H1 (cell line): ENCODE measurements around the gene PARD6A. TPM values are rescaled to one million over a fixed set of nuclear protein-coding genes. Genes with fewer than 3 reads are reported as not detected.

Source experiments
- ATF2 ChIP-seq: IDR thresholded peaks from 2 replicates; pipeline ENCODE4 v1.6.1; 2012; ENCODE audit warnings: low read length, inconsistent platforms
- BRCA1 ChIP-seq: IDR thresholded peaks from 2 replicates; pipeline ENCODE4 v1.6.1; 2012; ENCODE audit warnings: low read depth, low read length, improper control_type of control experiment
- CHD2 ChIP-seq: IDR thresholded peaks from 2 replicates; pipeline ENCODE4 v1.6.1; 2012; ENCODE audit warnings: low read length, improper control_type of control experiment
- CREB1 ChIP-seq: IDR thresholded peaks from 2 replicates; pipeline ENCODE4 v1.6.1; 2012; ENCODE audit warnings: inconsistent platforms
- E2F6 ChIP-seq: IDR thresholded peaks from 2 replicates; pipeline ENCODE4 v1.6.1; 2012; ENCODE audit warnings: inconsistent platforms
- EZH2 ChIP-seq: fragments of 200-600 bp; sonication (generic); IDR thresholded peaks from 2 replicates; pipeline ENCODE4 v1.7.1; 2012; ENCODE audit warnings: low read depth, mild to moderate bottlenecking, moderate library complexity, low read length, inconsistent platforms; ENCODE audit not compliant: severe bottlenecking
- JUN ChIP-seq: IDR thresholded peaks from 2 replicates; pipeline ENCODE4 v1.6.1; 2011; ENCODE audit warnings: low read depth, mild to moderate bottlenecking, improper control_type of control experiment, low read length
- JUND ChIP-seq: IDR thresholded peaks from 2 replicates; pipeline ENCODE4 v1.6.1; 2011; ENCODE audit warnings: mild to moderate bottlenecking, improper control_type of control experiment, low read length
- KDM5A ChIP-seq: fragments of 200-600 bp; IDR thresholded peaks from 2 replicates; pipeline ENCODE4 v1.7.1; 2012; ENCODE audit warnings: mild to moderate bottlenecking, low read length, inconsistent platforms, mixed read lengths
- NRF1 ChIP-seq: IDR thresholded peaks from 2 replicates; pipeline ENCODE4 v1.6.1; 2011; ENCODE audit warnings: mild to moderate bottlenecking, low read depth, low read length, improper control_type of control experiment
- POLR2AphosphoS5 ChIP-seq: IDR thresholded peaks from 2 replicates; pipeline ENCODE4 v1.6.1; 2011; ENCODE audit warnings: low read depth, low read length
- polyA plus RNA-seq, 7 experiments: library from polyadenylated mRNA; depleted of rRNA in 3 of 7; stranded (reverse) in 5 of 7; unstranded in 2 of 7; fragments of >200 nt in 5 of 7; fragments of 200-250 nt in 2 of 7; gene quantifications; 1 replicate in 5 of 7; 2 replicates in 1 of 7; 4 replicates in 1 of 7; pipeline versions ENCODE4 v1.2.1 to v1.2.3, GENCODE V29; 2011 to 2013; ENCODE audit warnings: missing spikeins in 2 of 7, mixed read lengths in 2 of 7
- total RNA-seq: library from RNA; stranded (reverse); fragmentation: NEBNext Ultra II Directional; extraction: Animal tissue kit (Norgen Biotek cat#: 25700); gene quantifications from 2 replicates; pipeline ENCODE4 v1.2.1, GENCODE V29; 2021

The PARD6A gene
- total and polyA plus RNA-seq, 2 of the 8 experiments (the other 6 are each of a cell fraction or from before 2014, with no cell fraction given), result 15.1 to 21.8 TPM

- TF ChIP-seq ATF2 (no peak), EZH2 (no peak), NRF1 (no peak), JUND (no peak), E2F6 (no peak), KDM5A (no peak), POLR2AphosphoS5 (no peak), CREB1 (no peak), CHD2 (no peak), BRCA1 (no peak), JUN (no peak)
Measured at GRCh38 chr16:67661886-67662652, 1.3 kb downstream of the PARD6A start (continued).
